GF-D8 (cell line): ENCODE data around the gene RGL4.

ENCODE experiments used
- DNase-seq: peaks from one replicate; lab custom pipeline; 2025; lab: John Stamatoyannopoulos, UW

RGL4 gene

DNA sequence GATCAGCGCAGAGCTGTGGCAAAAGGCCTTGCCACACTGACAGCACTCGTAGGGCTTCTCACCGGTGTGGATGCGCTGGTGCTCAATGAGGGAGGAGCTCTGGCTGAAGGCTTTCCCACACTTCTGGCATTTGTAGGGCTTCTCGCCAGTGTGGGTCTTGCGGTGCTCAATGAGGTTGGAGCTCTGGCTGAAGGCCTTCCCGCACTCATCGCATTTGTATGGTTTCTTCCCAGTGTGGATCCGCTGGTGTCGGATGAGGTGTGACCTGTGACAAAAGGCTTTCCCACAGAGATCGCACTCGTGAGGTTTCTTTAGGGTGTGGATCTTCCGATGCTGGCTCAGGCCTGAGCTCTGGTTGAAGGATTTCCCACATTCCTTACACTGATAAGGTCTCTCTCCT lies 53.2 kb downstream of the RGL4 start:
- no peak for DNase-seq

DNA sequence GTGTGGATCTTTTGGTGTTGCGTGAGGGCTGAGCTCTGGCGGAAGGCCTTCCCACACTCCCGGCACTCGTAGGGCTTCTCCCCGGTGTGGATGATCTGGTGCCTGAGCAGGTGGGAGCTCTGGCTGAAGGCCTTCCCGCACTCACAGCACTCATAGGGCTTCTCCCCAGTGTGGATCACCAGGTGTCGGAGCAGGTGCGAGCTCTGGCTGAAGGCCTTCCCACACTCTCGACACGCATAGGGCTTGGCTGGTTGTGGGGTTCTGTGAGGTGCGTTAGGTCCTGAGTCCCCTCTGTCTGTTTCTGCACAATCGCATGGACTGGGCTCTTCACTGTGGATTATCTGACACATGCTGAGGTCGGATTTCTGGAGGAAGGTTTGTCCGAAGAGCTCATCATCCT lies 53.7 kb downstream of the RGL4 start:
- no peak for DNase-seq

DNA sequence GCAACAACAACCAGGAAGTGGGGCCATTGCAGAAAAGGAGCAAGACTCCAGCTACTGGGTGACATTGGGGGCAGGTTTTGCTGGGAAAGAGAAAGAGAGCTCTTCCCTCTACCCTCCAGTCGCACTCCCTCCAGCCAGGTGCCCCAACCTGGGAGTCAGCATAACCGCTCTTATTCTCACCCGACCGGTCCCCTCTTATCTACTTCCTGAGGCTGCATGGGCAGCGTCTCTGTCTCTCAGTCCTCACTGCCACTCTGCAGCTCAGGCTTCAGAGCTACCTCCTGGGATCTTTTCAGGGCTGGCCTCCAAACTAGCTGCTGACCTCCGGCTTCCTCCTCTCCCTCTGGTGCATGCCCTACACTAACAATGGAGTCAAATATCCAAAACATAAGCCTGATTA lies 55.0 kb downstream of the RGL4 start:
- no peak for DNase-seq
